Measurements from ENCODE around the gene CDH11.

GRCh38 chr16:64947651-64948050 is 174.2 kb downstream of the CDH11 start:
- TF ChIP-seq POLR2AphosphoS5 (IDR thresholded peaks at IDR 0.05; ENCODE audit: low read depth, low read length): no peak
- no peak for TF ChIP-seq REST (IDR thresholded peaks at IDR 0.05; ENCODE audit: insufficient read depth in 1 of 2, low read depth in 2 of 2, low read length in 2 of 2)
- TF ChIP-seq TAF1 (IDR thresholded peaks at IDR 0.05; ENCODE audit: borderline replicate concordance, insufficient read depth, low read length): no peak
- no peak for TF ChIP-seq FOXP2 (optimal IDR thresholded peaks at IDR 0.05; ENCODE audit: borderline replicate concordance, extremely low read depth, extremely low read length, insufficient read depth)
- TF ChIP-seq SIN3A (IDR thresholded peaks at IDR 0.05; ENCODE audit: borderline replicate concordance, insufficient read depth, low read length): no peak

All from PFSK-1 (cell line).